SIG-M5 treated with dmso at 0.1 percent for 504 hours (cell line): ENCODE measurements around the gene CDH5.
A peak's percentile ranks its signal among the peaks of the same experiment; 100 is the strongest.

ENCODE experiments used
- DNase-seq: peaks from one replicate; lab custom pipeline; 2025; ENCODE audit not compliant: unreplicated experiment; lab: John Stamatoyannopoulos, UW

The CDH5 gene

DNA sequence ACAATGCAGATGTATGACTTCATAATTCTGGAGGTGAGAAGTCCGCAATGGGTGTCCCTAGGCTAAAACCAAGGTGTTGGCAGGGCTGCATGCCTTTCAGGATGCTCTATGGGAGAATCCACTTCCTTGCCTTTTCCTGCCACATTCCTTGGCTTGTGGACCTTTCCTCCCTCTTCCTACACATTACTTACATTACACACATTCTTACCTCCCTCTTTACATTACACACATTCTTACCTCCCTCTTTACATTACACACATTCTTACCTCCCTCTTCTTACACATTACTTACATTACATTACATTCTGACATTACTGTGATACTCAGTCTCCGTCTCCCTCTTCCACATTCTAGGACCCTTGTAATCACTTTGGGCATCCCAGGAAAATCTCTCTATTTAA, 14.2 kb upstream of the CDH5 start:
- no peak for DNase-seq

- DNase-seq, result no peak
Observed at GRCh38 chr16:66353055-66353454, 13.4 kb upstream of the CDH5 start.

DNA sequence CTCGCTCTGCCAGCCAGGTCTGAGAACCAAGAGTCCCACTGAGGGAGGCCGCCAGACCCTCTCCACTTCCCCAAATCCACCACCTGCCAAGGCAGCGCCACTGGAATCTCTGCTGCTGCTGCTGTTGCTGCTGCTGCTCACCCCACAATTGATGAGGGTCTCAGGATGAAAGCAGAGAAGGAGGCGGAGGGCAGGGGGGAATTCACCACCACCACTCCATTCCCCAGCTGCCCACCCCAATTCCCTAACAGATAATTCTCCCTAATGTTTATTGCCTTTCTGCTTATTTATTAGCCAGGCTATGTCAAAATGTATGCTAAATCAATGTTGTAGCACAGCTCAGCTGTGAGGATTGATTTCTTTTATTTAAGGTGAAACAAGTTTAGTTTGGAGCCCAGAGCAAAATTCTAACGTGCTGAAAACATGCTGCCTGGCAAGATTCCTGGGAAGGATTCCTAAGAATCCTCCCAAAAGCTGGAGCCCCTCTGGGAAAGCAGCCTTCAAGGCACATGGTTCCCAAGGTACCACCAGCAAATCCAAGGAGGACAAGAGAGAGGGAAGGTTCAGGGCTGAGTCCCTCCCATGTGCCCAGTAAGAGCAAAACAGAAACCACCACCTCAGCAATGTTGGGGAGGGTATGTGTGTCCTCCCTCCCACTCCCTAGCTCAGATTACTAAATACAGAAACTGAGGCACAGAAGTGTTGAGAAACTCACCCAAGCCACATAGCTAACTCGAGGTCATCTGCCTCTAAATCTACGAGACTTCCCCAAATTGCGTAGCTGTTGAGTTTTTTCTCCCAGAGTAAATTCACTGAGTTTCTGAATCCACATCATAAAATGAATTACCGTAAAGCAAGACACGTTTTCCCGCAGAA, 12.2 kb upstream of the CDH5 start:
- DNase-seq, result no peak

DNA sequence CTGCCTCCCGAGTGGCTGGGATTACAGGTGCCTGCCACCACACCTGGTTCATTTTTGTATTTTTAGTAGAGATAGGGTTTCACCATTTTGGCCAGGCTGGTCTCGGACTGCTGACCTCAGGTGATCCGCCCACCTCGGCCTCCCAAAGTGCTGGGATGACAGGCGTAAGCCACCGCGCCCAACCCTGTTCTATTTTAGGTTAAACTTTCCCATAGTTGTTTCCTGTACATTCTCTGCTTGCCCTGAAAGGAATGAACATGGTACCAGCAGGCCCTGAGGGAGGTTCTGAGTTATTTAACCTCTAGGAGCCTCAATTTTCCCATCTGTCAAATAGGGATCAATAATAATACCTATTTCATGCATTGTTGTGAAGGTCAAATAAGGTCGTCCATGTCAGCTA, 11.0 kb upstream of the CDH5 start:
- no peak for DNase-seq

DNA sequence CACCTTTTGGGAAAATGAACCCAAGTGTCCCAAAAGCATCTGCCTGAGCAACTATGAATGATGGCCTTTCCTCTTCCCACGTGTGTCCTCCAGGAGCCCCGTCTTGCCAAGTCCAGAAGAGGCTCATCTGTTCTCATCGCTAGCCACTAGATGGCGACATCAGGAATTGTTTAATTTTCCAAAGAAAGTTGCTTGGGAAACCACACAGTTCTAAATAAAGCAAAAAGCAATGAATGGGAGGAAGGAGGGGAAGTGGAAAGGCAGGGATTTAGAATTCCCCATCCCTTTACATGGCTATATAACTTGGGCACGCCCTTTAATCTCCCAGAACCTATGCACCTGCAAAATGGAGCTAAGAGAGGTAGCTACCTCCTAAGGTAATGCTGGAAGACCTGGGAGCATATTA, 9.0 kb upstream of the CDH5 start:
- DNase-seq, result peak; percentile 6

GRCh38 chr16:66358231-66358630, 8.3 kb upstream of the CDH5 start:
- no peak for DNase-seq

DNA sequence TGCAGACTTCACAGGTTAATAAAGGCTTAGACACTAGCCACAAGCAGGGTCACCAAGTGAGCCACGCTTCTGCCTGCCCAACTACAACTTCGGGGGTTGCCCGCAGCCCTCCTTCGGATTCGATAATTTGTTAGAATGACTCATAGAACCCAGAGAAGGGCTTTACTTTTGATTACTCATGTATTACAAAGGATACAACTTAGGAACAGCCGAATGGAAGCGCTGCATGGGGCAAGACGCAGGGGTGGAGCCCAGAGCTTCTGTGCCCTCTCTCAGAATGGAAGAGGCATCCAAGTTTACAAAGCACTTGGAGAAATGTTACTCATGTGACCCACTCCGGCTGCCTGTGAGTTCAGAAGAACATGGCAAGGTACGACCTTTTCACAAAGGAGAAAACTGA, 7.5 kb upstream of the CDH5 start:
- no peak for DNase-seq

- DNase-seq, result no peak
Observed at GRCh38 chr16:66359811-66360608, 6.5 kb upstream of the CDH5 start.

DNA sequence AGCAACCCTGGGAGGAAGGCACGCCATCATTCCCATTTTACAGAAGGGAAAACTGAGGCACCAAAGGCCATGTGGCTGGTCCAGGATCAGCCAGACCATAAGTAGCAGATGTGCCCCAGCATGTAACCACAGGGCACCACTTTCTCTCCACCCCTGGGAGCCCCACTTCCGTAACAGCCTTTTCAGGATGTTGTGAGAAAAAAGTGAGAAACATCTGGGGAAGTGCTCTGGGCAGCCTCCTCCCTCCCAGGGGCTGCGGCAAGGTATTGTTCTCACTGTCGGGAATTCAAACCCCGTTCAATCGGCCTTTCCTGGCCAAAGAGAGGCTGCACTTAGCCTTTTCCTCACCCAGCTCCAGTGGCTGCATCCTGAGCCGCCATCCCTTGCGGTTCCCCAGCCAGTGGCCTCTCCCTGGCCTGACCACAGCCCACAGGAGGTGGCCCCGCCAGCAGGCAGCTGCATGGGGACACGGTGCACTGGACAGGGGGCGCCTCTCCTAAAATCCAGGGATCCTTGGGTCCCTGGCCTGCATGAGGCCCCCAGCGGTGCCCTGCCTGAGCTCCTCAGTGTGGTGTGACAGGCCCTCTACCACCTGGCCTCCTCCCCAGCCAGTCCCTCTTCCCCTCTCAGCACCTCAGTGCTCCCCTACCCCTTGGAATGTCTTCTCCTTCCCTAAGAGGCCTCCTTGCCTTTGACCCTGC, 5.7 kb upstream of the CDH5 start:
- no peak for DNase-seq

DNA sequence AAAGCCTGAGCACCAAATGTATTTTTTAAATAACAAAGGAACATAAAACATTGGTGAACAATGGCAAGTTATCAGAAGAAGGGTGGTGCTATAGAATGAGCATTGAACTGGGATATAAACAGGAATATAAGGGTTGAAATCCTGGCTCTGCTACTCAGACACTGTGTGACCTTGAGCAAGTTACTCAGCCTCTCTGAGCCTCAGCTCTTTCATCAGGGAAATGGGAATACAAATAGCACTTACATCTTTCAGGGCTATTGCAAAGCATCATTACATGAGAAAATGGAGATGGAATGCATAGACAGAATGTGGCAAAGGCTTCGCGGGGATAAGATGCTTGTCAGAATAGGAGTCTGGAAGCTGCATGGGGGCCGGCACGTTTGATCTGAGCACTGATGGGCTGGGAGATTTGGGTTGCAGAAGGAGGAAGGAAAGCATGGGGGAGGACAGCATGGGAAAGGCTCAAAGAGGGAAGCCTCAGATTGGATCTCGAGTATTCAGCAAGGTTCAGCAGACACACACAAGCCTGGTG, 4.8 kb upstream of the CDH5 start:
- no peak for DNase-seq

GRCh38 chr16:66363211-66363777, 3.2 kb upstream of the CDH5 start:
- DNase-seq, result no peak

- DNase-seq, result no peak
Observed at GRCh38 chr16:66364117-66364958, 2.2 kb upstream of the CDH5 start.

GRCh38 chr16:66364959-66365306, 1.6 kb upstream of the CDH5 start:
- no peak for DNase-seq

- DNase-seq, result no peak
Observed at GRCh38 chr16:66365651-66366050, 840 bp upstream of the CDH5 start.

DNA sequence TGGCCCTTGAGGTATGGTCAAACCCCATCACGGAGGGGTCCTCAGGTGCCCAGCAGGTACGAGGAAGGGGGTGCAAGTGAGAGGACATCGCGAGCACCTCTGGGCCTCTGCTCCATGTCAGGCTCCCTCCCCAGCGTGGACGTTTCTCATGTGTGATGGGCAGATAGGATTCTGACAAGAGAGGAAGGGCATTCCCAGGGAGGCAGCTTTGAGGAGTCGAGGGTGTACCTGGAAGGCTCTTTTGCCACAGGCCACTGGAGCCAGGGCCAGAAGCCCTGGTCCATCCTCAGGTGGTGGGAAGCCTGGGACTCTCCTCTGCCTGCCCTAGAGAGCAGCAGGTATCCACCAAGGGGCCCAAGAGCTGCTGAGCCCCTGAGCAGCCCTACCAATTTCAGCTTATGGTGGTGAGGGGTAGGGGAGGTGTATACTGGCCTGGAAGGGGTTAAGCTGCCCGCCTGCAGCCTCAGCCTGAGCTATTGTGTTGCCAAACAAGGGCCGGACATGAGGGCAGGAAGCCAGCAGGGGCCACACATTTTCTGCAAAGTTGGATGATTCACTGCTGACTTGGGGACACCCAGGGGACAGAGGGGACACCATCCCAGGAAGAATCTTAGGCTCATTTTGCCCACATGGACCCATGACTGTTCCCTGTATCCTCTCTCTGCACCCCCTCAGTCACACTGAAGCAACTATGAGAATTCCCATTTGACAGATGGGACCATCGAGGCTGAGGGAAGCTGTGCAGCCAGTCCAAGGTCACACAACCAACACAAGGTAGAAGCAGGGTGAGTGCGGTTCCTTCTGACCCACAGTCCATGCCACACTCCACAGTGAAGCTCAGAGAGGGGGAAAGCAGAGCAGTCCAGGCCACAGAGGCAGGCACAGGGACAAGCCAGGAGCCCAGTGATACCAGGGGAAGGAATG, 1.7 kb downstream of the CDH5 start:
- DNase-seq, result no peak

DNA sequence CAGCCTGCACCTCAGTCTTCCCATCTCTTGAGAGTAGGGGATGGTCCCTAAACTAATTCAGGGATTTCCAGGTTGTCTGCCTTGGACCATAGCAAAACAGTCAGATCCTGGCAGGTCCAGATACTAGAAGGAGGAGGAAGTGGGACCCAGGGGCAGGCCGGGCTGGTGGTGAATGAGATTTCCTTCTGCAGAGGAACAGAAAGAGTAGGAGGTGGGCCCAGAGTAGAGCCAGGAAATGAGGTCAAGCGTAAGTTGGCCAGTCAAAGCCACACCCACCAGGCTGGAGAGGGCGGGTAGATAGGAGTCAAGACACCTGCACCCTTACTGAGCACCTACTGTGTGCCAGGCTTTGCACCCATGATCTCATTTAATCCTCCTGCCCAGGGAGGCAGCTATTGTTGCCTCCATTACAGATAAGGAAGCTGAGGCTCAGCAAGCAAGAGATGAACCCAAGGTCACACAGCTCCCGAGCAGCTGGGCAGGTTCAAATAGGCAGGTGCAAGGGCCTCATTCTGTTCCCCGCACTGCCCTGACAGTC, 2.6 kb downstream of the CDH5 start:
- peak; percentile 8 for DNase-seq

GRCh38 chr16:66370786-66371684, 4.5 kb downstream of the CDH5 start:
- no peak for DNase-seq
